Duodenal mucosa (tissue), 2 donors: Measurements from ENCODE around the gene ENO2.
"Not testable (repeated sequence)": the region's sequence is repeated elsewhere in the genome, so short reads cannot be mapped to it uniquely, and the experiment has no call there.

ENCODE experiments used
- H3K27ac ChIP-seq: one replicate; pipeline ENCODE4 v1.7.0; 2013; ENCODE audit warnings: low read depth, low read length
- H3K27me3 ChIP-seq, 2 donors: one replicate each; pipeline ENCODE4 v1.7.0; 2013; ENCODE audit warnings: low read length in 2 of 2, control low read depth in 1 of 2; ENCODE audit not compliant: insufficient read depth in 2 of 2, control insufficient read depth in 1 of 2
- H3K36me3 ChIP-seq, 2 donors: one replicate each; pipeline ENCODE4 v1.7.0; 2013; ENCODE audit warnings: low read length in 2 of 2, control low read depth in 1 of 2; ENCODE audit not compliant: insufficient read depth in 2 of 2, control insufficient read depth in 1 of 2
- H3K4me1 ChIP-seq, 2 donors: one replicate each; pipeline ENCODE4 v1.7.0; 2013; ENCODE audit warnings: low read length in 2 of 2, control low read depth in 1 of 2; ENCODE audit not compliant: insufficient read depth in 2 of 2, control insufficient read depth in 1 of 2
- H3K4me3 ChIP-seq, 2 donors: one replicate each; pipeline ENCODE4 v1.7.0; 2013; ENCODE audit warnings: low read length in 2 of 2, low read depth in 1 of 2
- H3K9ac ChIP-seq, 2 donors: one replicate each; pipeline ENCODE4 v1.7.0; 2013; ENCODE audit warnings: low read length in 2 of 2, low read depth in 1 of 2
- H3K9me3 ChIP-seq, 2 donors: one replicate each; pipeline ENCODE4 v1.7.0; 2013; ENCODE audit warnings: low read length in 2 of 2, control low read depth in 1 of 2; ENCODE audit not compliant: control insufficient read depth in 1 of 2

ENO2 gene

GRCh38 chr12:6887460-6887859, 26.9 kb upstream of the ENO2 start:
- no peak overlapping the region for H3K4me3 ChIP-seq
- peaks cover 0 to 8% of the 10 kb centered on the region in 2 donors for H3K36me3 ChIP-seq
- H3K27ac ChIP-seq = no peak overlapping the region
- no peaks in the 10 kb centered on the region for H3K9me3 ChIP-seq
- no peaks in the 10 kb centered on the region for H3K27me3 ChIP-seq
- H3K4me1 ChIP-seq = peaks cover 9 to 11% of the 10 kb centered on the region in 2 donors
- H3K9ac ChIP-seq = no peak overlapping the region

GRCh38 chr12:6888360-6888759, 26.0 kb upstream of the ENO2 start:
- Histone ChIP-seq H3K27me3 (no peaks in the 10 kb centered on the region), H3K9me3 (no peaks in the 10 kb centered on the region), H3K4me3 (no peak overlapping the region), H3K27ac (no peak overlapping the region), H3K4me1 (peaks cover 9 to 11% of the 10 kb centered on the region in 2 donors), H3K36me3 (peaks cover 0 to 8% of the 10 kb centered on the region in 2 donors), H3K9ac (no peak overlapping the region)

- H3K4me1 ChIP-seq = peaks cover 9 to 11% of the 10 kb centered on the region in 2 donors
- H3K36me3 ChIP-seq, H3K27me3 ChIP-seq, H3K9ac ChIP-seq, H3K4me3 ChIP-seq, H3K9me3 ChIP-seq, H3K27ac ChIP-seq: not testable (repeated sequence)
Measured at GRCh38 chr12:6888794-6889193, 25.6 kb upstream of the ENO2 start.

- H3K4me3 ChIP-seq = peak overlapping the region in 1 of 2 donors; percentile 70
- peaks cover 9 to 11% of the 10 kb centered on the region in 2 donors for H3K4me1 ChIP-seq
- H3K36me3 ChIP-seq, H3K9me3 ChIP-seq, H3K27ac ChIP-seq, H3K27me3 ChIP-seq: not testable (repeated sequence)
- H3K9ac ChIP-seq = peak overlapping the region; percentile 65 to 84
Measured at GRCh38 chr12:6889775-6890573, 24.4 kb upstream of the ENO2 start.

GRCh38 chr12:6890789-6891645, 23.4 kb upstream of the ENO2 start:
- peak overlapping the region; percentile 77 to 84 for H3K9ac ChIP-seq
- no peaks in the 10 kb centered on the region for H3K9me3 ChIP-seq

GRCh38 chr12:6891646-6892001, 22.8 kb upstream of the ENO2 start:
- H3K27me3 ChIP-seq = no peaks in the 10 kb centered on the region
- H3K4me1 ChIP-seq = peaks cover 9 to 11% of the 10 kb centered on the region in 2 donors
- no peaks in the 10 kb centered on the region for H3K9me3 ChIP-seq
- peak overlapping the region; percentile 84 for H3K27ac ChIP-seq
- peak overlapping the region; percentile 63 to 67 for H3K4me3 ChIP-seq
- H3K9ac ChIP-seq = peak overlapping the region; percentile 77 to 82
- H3K36me3 ChIP-seq = no peaks in the 10 kb centered on the region

More at GRCh38 chr12:6890789-6891645, 23.4 kb upstream of the ENO2 start:
- Histone ChIP-seq H3K36me3 (no peaks in the 10 kb centered on the region), H3K27me3 (no peaks in the 10 kb centered on the region), H3K4me3 (peak overlapping the region; percentile 67 to 70), H3K27ac (peak overlapping the region; percentile 84), H3K4me1 (peaks cover 9 to 11% of the 10 kb centered on the region in 2 donors)

GRCh38 chr12:6892683-6893082, 21.7 kb upstream of the ENO2 start:
- not testable (repeated sequence) for H3K36me3 ChIP-seq, H3K9me3 ChIP-seq, H3K27ac ChIP-seq, H3K9ac ChIP-seq, H3K27me3 ChIP-seq, H3K4me3 ChIP-seq
- peaks cover 9 to 11% of the 10 kb centered on the region in 2 donors for H3K4me1 ChIP-seq

- Histone ChIP-seq H3K9ac (no peak overlapping the region), H3K9me3 (no peaks in the 10 kb centered on the region), H3K4me3 (no peak overlapping the region), H3K4me1 (peaks cover 9 to 13% of the 10 kb centered on the region in 2 donors), H3K36me3 (no peaks in the 10 kb centered on the region), H3K27me3 (no peaks in the 10 kb centered on the region), H3K27ac (no peak overlapping the region)
Measured at GRCh38 chr12:6894321-6894720, 20.1 kb upstream of the ENO2 start.

- Histone ChIP-seq H3K4me3 (no peak overlapping the region), H3K9ac (no peak overlapping the region), H3K36me3 (no peaks in the 10 kb centered on the region), H3K27ac (no peak overlapping the region), H3K4me1 (peaks cover 3 to 12% of the 10 kb centered on the region in 2 donors), H3K27me3 (no peaks in the 10 kb centered on the region), H3K9me3 (no peaks in the 10 kb centered on the region)
Measured at GRCh38 chr12:6896846-6897435, 17.4 kb upstream of the ENO2 start.

GRCh38 chr12:6899427-6899826, 15.0 kb upstream of the ENO2 start:
- H3K9me3 ChIP-seq = no peaks in the 10 kb centered on the region
- H3K9ac ChIP-seq = no peak overlapping the region
- no peak overlapping the region for H3K4me3 ChIP-seq
- H3K27ac ChIP-seq = no peak overlapping the region
- no peaks in the 10 kb centered on the region for H3K27me3 ChIP-seq
- H3K36me3 ChIP-seq = no peaks in the 10 kb centered on the region
- peaks cover 14 to 31% of the 10 kb centered on the region in 2 donors for H3K4me1 ChIP-seq
